GM10248 (cell line): ENCODE data around the gene VEPH1.

ENCODE experiments used
- CTCF ChIA-PET: fragments of 300-600 bp; sonication (Branson Sonifier 250); formaldehyde crosslinking; extraction: SDS; loops from one replicate; lab custom pipeline; 2021; ENCODE audit warnings: antibody characterized with exemption; lab: Yijun Ruan, JAX
- POLR2A ChIA-PET: fragments of 350-650 bp; sonication (Branson Sonifier 250); formaldehyde crosslinking; extraction: SDS; loops from one replicate; lab custom pipeline; 2020; ENCODE audit warnings: antibody characterized with exemption; lab: Yijun Ruan, JAX
- DNase-seq: peaks from one replicate; pipeline ENCODE4 v3.0.0; 2012; ENCODE audit errors: extremely low spot score
- TF ChIP-seq, protein P1 (sequence below): IDR thresholded peaks from 2 replicates; pipeline ENCODE4 v1.5.1; 2012; ENCODE audit warnings: mild to moderate bottlenecking, low read depth; ENCODE audit errors: extremely low read depth, missing control alignments, control extremely low read depth

The VEPH1 gene

DNA sequence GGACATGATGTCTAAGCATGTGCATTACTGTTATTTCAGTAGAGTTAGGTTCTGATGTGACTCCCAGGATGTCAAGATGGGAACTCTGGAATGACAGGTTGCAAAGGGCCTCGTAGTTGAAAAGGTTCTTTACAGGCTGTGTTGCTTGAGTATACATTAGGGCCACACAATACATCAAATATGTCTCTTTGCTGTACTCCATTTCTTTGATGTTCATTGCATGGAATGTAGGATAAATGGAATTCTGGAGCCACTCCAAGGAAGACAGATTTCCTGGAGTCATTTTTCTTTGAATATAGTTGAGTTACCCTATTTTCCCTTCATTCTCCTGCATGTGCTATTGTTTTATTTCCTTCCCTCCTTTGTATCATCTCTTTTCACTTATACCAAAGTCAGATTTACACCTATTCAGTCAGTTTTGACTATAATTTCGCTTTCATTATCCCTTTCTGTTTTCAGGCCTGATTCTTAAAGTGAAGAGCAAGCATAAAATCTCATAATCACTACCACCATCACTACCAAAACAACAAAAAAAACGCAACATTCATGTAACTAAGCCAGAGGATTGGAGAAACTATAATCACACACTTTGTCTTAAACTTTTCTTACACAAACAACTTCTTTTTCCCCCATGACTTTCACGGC is 127.8 kb downstream of the VEPH1 start:
- TF ChIP-seq, protein P1, sequence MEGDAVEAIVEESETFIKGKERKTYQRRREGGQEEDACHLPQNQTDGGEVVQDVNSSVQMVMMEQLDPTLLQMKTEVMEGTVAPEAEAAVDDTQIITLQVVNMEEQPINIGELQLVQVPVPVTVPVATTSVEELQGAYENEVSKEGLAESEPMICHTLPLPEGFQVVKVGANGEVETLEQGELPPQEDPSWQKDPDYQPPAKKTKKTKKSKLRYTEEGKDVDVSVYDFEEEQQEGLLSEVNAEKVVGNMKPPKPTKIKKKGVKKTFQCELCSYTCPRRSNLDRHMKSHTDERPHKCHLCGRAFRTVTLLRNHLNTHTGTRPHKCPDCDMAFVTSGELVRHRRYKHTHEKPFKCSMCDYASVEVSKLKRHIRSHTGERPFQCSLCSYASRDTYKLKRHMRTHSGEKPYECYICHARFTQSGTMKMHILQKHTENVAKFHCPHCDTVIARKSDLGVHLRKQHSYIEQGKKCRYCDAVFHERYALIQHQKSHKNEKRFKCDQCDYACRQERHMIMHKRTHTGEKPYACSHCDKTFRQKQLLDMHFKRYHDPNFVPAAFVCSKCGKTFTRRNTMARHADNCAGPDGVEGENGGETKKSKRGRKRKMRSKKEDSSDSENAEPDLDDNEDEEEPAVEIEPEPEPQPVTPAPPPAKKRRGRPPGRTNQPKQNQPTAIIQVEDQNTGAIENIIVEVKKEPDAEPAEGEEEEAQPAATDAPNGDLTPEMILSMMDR: no peak
- POLR2A ChIA-PET: no interaction called here
- no peak for DNase-seq
- CTCF ChIA-PET: no interaction called here

DNA sequence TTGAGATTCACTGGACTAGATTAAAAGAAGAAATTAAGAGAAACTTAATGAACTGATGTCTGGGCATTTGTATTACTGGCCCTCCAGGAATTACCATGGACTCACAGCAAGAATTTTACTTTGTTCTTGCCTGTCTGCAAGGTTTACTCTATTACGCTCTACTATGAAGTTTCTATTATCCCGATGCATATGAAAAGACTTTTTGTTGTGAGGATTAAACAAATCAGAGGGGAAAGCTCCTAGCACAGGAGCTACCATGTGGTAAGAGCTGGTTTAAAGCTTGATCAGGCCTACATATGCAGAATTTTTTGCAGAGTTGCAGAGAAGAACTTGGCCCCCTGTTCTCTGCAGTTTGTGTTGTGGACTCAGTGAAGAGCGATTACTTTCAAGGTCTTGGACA is 128.3 kb downstream of the VEPH1 start:
- ChIA-PET POLR2A (no interaction called here), CTCF (interaction anchor here (1.3 to 1.9 kb wide), 2 partner anchors 10 to 22 kb away, joined by 4 to 8 read pairs; no protein-coding TSS in a partner anchor)
- TF ChIP-seq, protein P1: no peak

DNA sequence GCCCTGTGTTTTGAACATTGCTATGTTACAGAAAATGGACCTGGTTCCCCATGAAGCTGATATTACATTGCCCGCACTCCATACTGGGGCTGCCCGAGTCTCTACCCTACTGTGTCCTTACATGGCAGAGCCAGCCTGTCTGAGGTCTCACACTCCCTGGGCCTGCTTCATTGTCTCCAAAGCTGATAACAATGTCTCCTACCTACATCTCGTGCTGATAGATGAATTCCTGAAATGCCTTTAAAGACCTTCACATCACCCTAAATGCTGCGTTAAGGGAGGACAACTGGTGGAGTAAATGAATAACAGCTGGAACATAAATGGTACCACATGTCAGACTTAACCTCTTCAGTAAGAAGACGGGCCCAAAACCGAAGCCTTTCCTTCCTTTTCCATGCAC is 129.4 kb downstream of the VEPH1 start:
- TF ChIP-seq, protein P1: no peak
- POLR2A ChIA-PET: no interaction called here
- CTCF ChIA-PET: interaction anchor here (1.3 to 1.9 kb wide), 4 partner anchors 9 to 20 kb away, joined by 3 to 8 read pairs (median 4); no protein-coding TSS in a partner anchor
- no peak for DNase-seq

More for the DNA sequence above, 128.3 kb downstream of the VEPH1 start:
- DNase-seq: no peak

DNA sequence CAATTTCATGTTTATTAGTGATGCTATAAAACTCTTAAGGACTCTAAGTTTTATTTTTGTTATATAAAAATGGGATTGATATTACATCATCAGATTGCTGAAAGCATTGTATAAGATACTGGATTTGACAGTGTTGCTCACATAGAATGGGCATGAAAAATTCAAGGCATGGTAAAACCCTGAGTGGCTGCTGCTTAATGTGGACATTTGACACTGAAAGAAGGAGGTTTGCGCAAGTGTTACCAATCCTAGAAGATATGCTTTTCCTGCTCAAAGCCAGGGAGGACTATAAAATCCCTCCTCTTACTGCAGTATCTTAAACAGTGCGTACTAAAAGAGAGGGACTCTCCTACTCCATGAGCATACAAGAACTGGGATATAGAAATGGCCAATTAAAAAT is 132.3 kb downstream of the VEPH1 start:
- TF ChIP-seq, protein P1: no peak
- CTCF ChIA-PET: no interaction called here
- POLR2A ChIA-PET: no interaction called here
- DNase-seq: no peak

DNA sequence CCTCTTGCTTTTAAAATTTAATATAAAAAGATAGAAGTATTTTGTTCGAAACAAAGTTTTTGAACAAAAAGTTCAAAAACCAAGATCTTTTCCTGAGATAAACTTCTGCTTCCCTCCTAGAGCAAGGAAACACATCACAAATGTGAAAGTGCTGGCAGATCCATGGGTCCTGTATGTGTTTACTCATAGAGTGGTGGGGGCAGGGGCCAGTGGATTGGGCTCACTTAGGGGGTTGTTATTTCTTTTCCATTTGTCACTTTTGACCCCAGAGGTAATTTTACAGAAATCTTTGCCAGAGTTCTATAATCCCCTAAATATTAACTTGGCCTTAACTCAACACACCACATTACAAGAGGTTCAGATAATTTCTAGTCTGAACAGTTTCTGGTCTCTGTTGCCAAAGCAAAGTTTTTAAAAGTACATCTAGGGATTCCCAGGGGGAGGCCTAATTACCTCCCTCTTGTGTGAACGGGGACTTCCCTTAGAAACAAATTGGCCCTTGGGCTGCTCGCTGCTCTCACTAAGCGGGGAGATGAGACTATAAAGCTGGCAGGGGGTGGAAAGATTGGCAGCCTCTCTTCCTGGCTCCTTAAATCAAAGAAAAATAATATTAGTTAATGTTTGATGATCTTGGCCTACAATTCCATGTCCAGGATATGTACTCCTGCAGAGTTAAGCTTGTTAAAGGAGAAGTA is 133.3 kb downstream of the VEPH1 start:
- CTCF ChIA-PET: no interaction called here
- TF ChIP-seq, protein P1: no peak
- POLR2A ChIA-PET: no interaction called here

DNA sequence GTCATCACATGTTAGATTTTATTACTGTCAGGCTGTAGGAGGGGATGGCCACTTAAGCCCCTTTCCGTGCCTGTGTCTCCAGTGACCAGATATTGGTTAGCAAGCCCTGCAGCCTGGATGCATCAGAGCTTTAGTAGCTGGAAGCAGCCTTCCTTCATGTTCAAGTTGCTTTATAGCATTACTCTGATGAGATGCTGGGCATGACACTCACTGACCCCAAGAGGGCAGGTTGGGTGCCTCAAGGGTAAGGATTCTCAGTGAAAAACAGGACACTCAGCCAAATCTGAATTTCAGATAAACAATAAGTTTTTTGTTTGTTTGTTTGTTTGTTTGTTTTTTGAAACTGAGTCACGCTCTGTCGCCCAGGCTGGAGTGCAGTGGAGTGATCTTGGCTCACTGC is 135.0 kb downstream of the VEPH1 start:
- TF ChIP-seq, protein P1: no peak
- POLR2A ChIA-PET: no interaction called here
- DNase-seq: no peak

More for the DNA sequence above, 133.3 kb downstream of the VEPH1 start:
- DNase-seq: no peak

More for the DNA sequence above, 135.0 kb downstream of the VEPH1 start:
- CTCF ChIA-PET: no interaction called here
